ENCODE data around the gene GNAL.
"Not testable (repeated sequence)": the region's sequence is repeated elsewhere in the genome, so short reads cannot be mapped to it uniquely, and the experiment has no call there.

GNAL gene

GRCh38 chr18:11716767-11717315 lies 27.8 kb downstream of the GNAL start:
- H3K4me2 ChIP-seq (ENCODE audit: low read length, poor library complexity, severe bottlenecking); H2BK12ac ChIP-seq (ENCODE audit: low read length in 2 of 2); H3K4me1 ChIP-seq (ENCODE audit: control insufficient read depth, insufficient read depth, low read depth, low read length); H2AFZ ChIP-seq (ENCODE audit: low read depth, low read length); H3K18ac ChIP-seq (ENCODE audit: low read depth in 1 of 2, low read length in 2 of 2); H2BK120ac ChIP-seq (ENCODE audit: low read depth, low read length); H3K36me3 ChIP-seq (ENCODE audit: control insufficient read depth in 1 of 2, insufficient read depth in 2 of 2, low read depth in 1 of 2, low read length in 2 of 2); H3K4ac ChIP-seq (ENCODE audit: low read depth in 1 of 2, low read length in 2 of 2); H4K91ac ChIP-seq (ENCODE audit: low read length); H3K4me3 ChIP-seq (ENCODE audit: insufficient read depth in 1 of 2, low read depth in 1 of 2, low read length in 2 of 2); H2BK5ac ChIP-seq (ENCODE audit: low read depth, low read length, poor library complexity, severe bottlenecking); H4K8ac ChIP-seq (ENCODE audit: low read length); H3K9ac ChIP-seq (ENCODE audit: low read length); H3K14ac ChIP-seq (ENCODE audit: low read length in 2 of 2); DNase-seq; H3K23ac ChIP-seq (ENCODE audit: low read length in 2 of 2); H2BK15ac ChIP-seq (ENCODE audit: low read depth, poor library complexity, severe bottlenecking); H2AK5ac ChIP-seq (ENCODE audit: low read length, severe bottlenecking); H3K9me3 ChIP-seq (ENCODE audit: control insufficient read depth, low read length); H3K79me1 ChIP-seq (replicated peaks; ENCODE audit: low read length, poor library complexity, severe bottlenecking); H3K27ac ChIP-seq (ENCODE audit: low read length, poor library complexity, severe bottlenecking): not testable (repeated sequence)
- WGBS, result 94% methylated on average over 24 of the region's 24 CpGs
- peaks cover 3 to 18% of the 10 kb centered on the region in 2 experiments for H3K27me3 ChIP-seq (ENCODE audit: control insufficient read depth in 1 of 2, insufficient read depth in 1 of 2, low read length in 2 of 2)

- Histone ChIP-seq H4K8ac (ENCODE audit: low read length) (no peak overlapping the region), H3K4me3 (ENCODE audit: insufficient read depth in 1 of 2, low read depth in 1 of 2, low read length in 2 of 2) (no peak overlapping the region), H3K4me1 (ENCODE audit: control insufficient read depth, insufficient read depth, low read depth, low read length) (peaks cover 1% of the 10 kb centered on the region), H4K91ac (ENCODE audit: low read length) (no peak overlapping the region), H3K27ac (ENCODE audit: low read length, poor library complexity, severe bottlenecking) (no peak overlapping the region), H3K18ac (ENCODE audit: low read depth in 1 of 2, low read length in 2 of 2) (no peak overlapping the region), H3K9me3 (ENCODE audit: control insufficient read depth, low read length) (no peaks in the 10 kb centered on the region), H3K36me3 (ENCODE audit: control insufficient read depth in 1 of 2, insufficient read depth in 2 of 2, low read depth in 1 of 2, low read length in 2 of 2) (no peaks in the 10 kb centered on the region), H3K79me1 (replicated peaks; ENCODE audit: low read length, poor library complexity, severe bottlenecking) (no peaks in the 10 kb centered on the region), H3K27me3 (ENCODE audit: control insufficient read depth in 1 of 2, insufficient read depth in 1 of 2, low read length in 2 of 2) (peaks cover 0 to 7% of the 10 kb centered on the region in 2 experiments), H2BK120ac (ENCODE audit: low read depth, low read length) (no peak overlapping the region), H2BK12ac (ENCODE audit: low read length in 2 of 2) (no peak overlapping the region), H2AK5ac (ENCODE audit: low read length, severe bottlenecking) (no peak overlapping the region), H2BK5ac (ENCODE audit: low read depth, low read length, poor library complexity, severe bottlenecking) (no peak overlapping the region), H2AFZ (ENCODE audit: low read depth, low read length) (no peak overlapping the region), H3K4me2 (ENCODE audit: low read length, poor library complexity, severe bottlenecking) (no peak overlapping the region), H3K9ac (ENCODE audit: low read length) (no peak overlapping the region), H3K14ac (ENCODE audit: low read length in 2 of 2) (no peak overlapping the region), H3K4ac (ENCODE audit: low read depth in 1 of 2, low read length in 2 of 2) (no peak overlapping the region), H2BK15ac (ENCODE audit: low read depth, poor library complexity, severe bottlenecking) (no peak overlapping the region), H3K23ac (ENCODE audit: low read length in 2 of 2) (no peak overlapping the region)
- no peak for DNase-seq
- 86% methylated on average over 1 of the region's 2 CpGs for WGBS
Observed at GRCh38 chr18:11719050-11719449, 30.0 kb downstream of the GNAL start.

- H3K23ac ChIP-seq (ENCODE audit: low read length in 2 of 2), result no peak overlapping the region
- 91% methylated on average over 7 of the region's 7 CpGs for WGBS
- H3K14ac ChIP-seq (ENCODE audit: low read length in 2 of 2), result peak overlapping the region in 1 of 2 experiments; percentile 9
- H3K36me3 ChIP-seq (ENCODE audit: control insufficient read depth in 1 of 2, insufficient read depth in 2 of 2, low read depth in 1 of 2, low read length in 2 of 2), result no peaks in the 10 kb centered on the region
- H3K27ac ChIP-seq (ENCODE audit: low read length, poor library complexity, severe bottlenecking), result no peak overlapping the region
- H3K9me3 ChIP-seq (ENCODE audit: control insufficient read depth, low read length), result no peaks in the 10 kb centered on the region
- peaks cover 0 to 8% of the 10 kb centered on the region in 2 experiments for H3K27me3 ChIP-seq (ENCODE audit: control insufficient read depth in 1 of 2, insufficient read depth in 1 of 2, low read length in 2 of 2)
- no peak overlapping the region for H2AK5ac ChIP-seq (ENCODE audit: low read length, severe bottlenecking)
- H2BK15ac ChIP-seq (ENCODE audit: low read depth, poor library complexity, severe bottlenecking), result no peak overlapping the region
- H3K9ac ChIP-seq (ENCODE audit: low read length), result no peak overlapping the region
- no peak overlapping the region for H2BK5ac ChIP-seq (ENCODE audit: low read depth, low read length, poor library complexity, severe bottlenecking)
- no peak overlapping the region for H3K4ac ChIP-seq (ENCODE audit: low read depth in 1 of 2, low read length in 2 of 2)
- H3K4me3 ChIP-seq (ENCODE audit: insufficient read depth in 1 of 2, low read depth in 1 of 2, low read length in 2 of 2), result no peak overlapping the region
- H3K4me1 ChIP-seq (ENCODE audit: control insufficient read depth, insufficient read depth, low read depth, low read length), result peaks cover 1% of the 10 kb centered on the region
- H3K4me2 ChIP-seq (ENCODE audit: low read length, poor library complexity, severe bottlenecking), result no peak overlapping the region
- no peaks in the 10 kb centered on the region for H3K79me1 ChIP-seq (replicated peaks; ENCODE audit: low read length, poor library complexity, severe bottlenecking)
- H3K18ac ChIP-seq (ENCODE audit: low read depth in 1 of 2, low read length in 2 of 2), result no peak overlapping the region
- peak overlapping the region; percentile 72 for H4K8ac ChIP-seq (ENCODE audit: low read length)
- no peak for DNase-seq
- no peak overlapping the region for H2BK12ac ChIP-seq (ENCODE audit: low read length in 2 of 2)
- H2BK120ac ChIP-seq (ENCODE audit: low read depth, low read length), result no peak overlapping the region
- no peak overlapping the region for H2AFZ ChIP-seq (ENCODE audit: low read depth, low read length)
- peak overlapping the region; percentile 80 for H4K91ac ChIP-seq (ENCODE audit: low read length)
Observed at GRCh38 chr18:11719621-11720020, 30.6 kb downstream of the GNAL start.

- Histone ChIP-seq H2BK15ac (ENCODE audit: low read depth, poor library complexity, severe bottlenecking) (no peak overlapping the region), H3K9me3 (ENCODE audit: control insufficient read depth, low read length) (no peaks in the 10 kb centered on the region), H3K4me1 (ENCODE audit: control insufficient read depth, insufficient read depth, low read depth, low read length) (peaks cover 1% of the 10 kb centered on the region), H2AFZ (ENCODE audit: low read depth, low read length) (no peak overlapping the region), H3K36me3 (ENCODE audit: control insufficient read depth in 1 of 2, insufficient read depth in 2 of 2, low read depth in 1 of 2, low read length in 2 of 2) (no peaks in the 10 kb centered on the region), H2BK5ac (ENCODE audit: low read depth, low read length, poor library complexity, severe bottlenecking) (no peak overlapping the region), H3K23ac (ENCODE audit: low read length in 2 of 2) (no peak overlapping the region), H3K14ac (ENCODE audit: low read length in 2 of 2) (no peak overlapping the region), H3K18ac (ENCODE audit: low read depth in 1 of 2, low read length in 2 of 2) (no peak overlapping the region), H3K27me3 (ENCODE audit: control insufficient read depth in 1 of 2, insufficient read depth in 1 of 2, low read length in 2 of 2) (peaks cover 0 to 18% of the 10 kb centered on the region in 2 experiments), H2BK120ac (ENCODE audit: low read depth, low read length) (no peak overlapping the region), H3K4me3 (ENCODE audit: insufficient read depth in 1 of 2, low read depth in 1 of 2, low read length in 2 of 2) (no peak overlapping the region), H3K79me1 (replicated peaks; ENCODE audit: low read length, poor library complexity, severe bottlenecking) (no peaks in the 10 kb centered on the region), H4K8ac (ENCODE audit: low read length) (no peak overlapping the region), H4K91ac (ENCODE audit: low read length) (no peak overlapping the region), H3K27ac (ENCODE audit: low read length, poor library complexity, severe bottlenecking) (no peak overlapping the region), H3K9ac (ENCODE audit: low read length) (no peak overlapping the region), H2AK5ac (ENCODE audit: low read length, severe bottlenecking) (no peak overlapping the region), H3K4me2 (ENCODE audit: low read length, poor library complexity, severe bottlenecking) (no peak overlapping the region), H2BK12ac (ENCODE audit: low read length in 2 of 2) (no peak overlapping the region), H3K4ac (ENCODE audit: low read depth in 1 of 2, low read length in 2 of 2) (no peak overlapping the region)
- WGBS, result 87% methylated on average over 2 of the region's 3 CpGs
- DNase-seq, result no peak
Observed at GRCh38 chr18:11721720-11722119, 32.7 kb downstream of the GNAL start.

All from mesenchymal stem cell (in vitro differentiated cells and primary cell).